ENCODE results near the gene PON2. TPM values are rescaled to one million over a fixed set of nuclear protein-coding genes. Genes with fewer than 3 reads are reported as not detected.

Gene PON2
- total and polyA plus RNA-seq, 2 of the 13 experiments (the other 11 are each of a cell fraction or from before 2014, with no cell fraction given): 202 to 217 TPM

DNA sequence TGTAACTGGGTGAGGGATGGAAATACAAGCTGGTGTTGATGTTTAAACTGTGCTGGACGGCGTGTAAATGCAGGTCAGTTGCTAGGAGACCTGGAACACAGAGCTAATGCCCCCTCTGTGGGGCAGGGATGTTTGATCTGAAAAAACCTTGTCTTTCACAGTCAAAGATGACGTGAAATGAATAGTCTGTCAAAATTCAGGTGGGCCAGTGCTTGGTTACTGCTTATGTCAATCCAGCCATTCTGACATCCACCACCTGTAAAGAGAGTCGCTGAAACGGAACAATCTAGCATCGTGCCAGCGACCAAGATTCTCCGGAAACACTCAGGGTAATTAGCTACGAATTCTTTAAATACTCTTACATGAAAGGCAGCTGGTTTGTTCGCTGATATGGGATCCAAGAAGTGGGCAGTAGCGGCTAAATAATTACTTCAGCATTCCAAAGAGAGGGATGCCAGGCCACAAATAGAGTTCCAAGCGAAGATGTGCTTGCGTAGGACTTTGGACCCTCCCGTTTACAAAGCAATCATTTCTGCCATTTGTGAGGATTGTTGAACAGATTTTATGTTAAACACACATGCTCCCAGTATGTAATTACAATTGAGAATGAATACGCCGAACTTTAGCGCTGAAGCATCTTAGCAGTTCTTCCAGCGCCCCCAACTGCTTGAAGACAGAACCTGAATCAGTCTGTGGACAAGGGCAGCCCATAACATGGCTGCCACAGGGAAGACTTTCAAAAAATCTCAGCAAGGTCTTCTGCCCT, 43.6 kb upstream of the PON2 start (continued):
- TF ChIP-seq PAX8 (CRISPR knock-in tag; IDR thresholded peaks at IDR 0.05; ENCODE audit: borderline replicate concordance) (no peak), ZNF749 (CRISPR knock-in tag; IDR thresholded peaks at IDR 0.05; ENCODE audit: borderline replicate concordance) (no peak), ZFP91 (CRISPR knock-in tag; IDR thresholded peaks at IDR 0.05; ENCODE audit: borderline replicate concordance) (no peak), RFXAP (CRISPR knock-in tag; IDR thresholded peaks at IDR 0.05; ENCODE audit: borderline replicate concordance) (no peak; the same call in none of the 2 replicates), AGO2 (optimal IDR thresholded peaks at IDR 0.05; ENCODE audit: low read depth, low read length) (no peak), ADNP (CRISPR knock-in tag; IDR thresholded peaks at IDR 0.05) (no peak), TSC22D2 (CRISPR knock-in tag; IDR thresholded peaks at IDR 0.05; ENCODE audit: borderline replicate concordance) (0 out of 2 replicates have a peak, but pooled peaks have one; percentile 65), GLI4 (CRISPR knock-in tag; IDR thresholded peaks at IDR 0.05; ENCODE audit: borderline replicate concordance) (no peak), PREB (CRISPR knock-in tag; IDR thresholded peaks at IDR 0.05) (no peak), MAFF (IDR thresholded peaks at IDR 0.05; ENCODE audit: low read depth, low read length) (no peak), HBP1 (CRISPR knock-in tag; IDR thresholded peaks at IDR 0.05; ENCODE audit: low read depth) (0 out of 2 replicates have a peak, but pooled peaks have one; percentile 17), PHB2 (IDR thresholded peaks at IDR 0.05; ENCODE audit: partially characterized antibody) (no peak), ATF7 (IDR thresholded peaks at IDR 0.05) (no peak), ATF7 (CRISPR knock-in tag; IDR thresholded peaks at IDR 0.05) (no peak), RFXANK (CRISPR knock-in tag; IDR thresholded peaks at IDR 0.05) (no peak), GPN1 (CRISPR knock-in tag; IDR thresholded peaks at IDR 0.05; ENCODE audit: borderline replicate concordance) (no peak), ZNF780A (CRISPR knock-in tag; IDR thresholded peaks at IDR 0.05) (no peak), TARDBP (CRISPR knock-in tag; IDR thresholded peaks at IDR 0.05) (no peak), SNAPC5 (CRISPR knock-in tag; IDR thresholded peaks at IDR 0.05; ENCODE audit: borderline replicate concordance) (no peak), NCOA1 (CRISPR knock-in tag; IDR thresholded peaks at IDR 0.05) (no peak)
- TF ChIP-seq, protein P1, sequence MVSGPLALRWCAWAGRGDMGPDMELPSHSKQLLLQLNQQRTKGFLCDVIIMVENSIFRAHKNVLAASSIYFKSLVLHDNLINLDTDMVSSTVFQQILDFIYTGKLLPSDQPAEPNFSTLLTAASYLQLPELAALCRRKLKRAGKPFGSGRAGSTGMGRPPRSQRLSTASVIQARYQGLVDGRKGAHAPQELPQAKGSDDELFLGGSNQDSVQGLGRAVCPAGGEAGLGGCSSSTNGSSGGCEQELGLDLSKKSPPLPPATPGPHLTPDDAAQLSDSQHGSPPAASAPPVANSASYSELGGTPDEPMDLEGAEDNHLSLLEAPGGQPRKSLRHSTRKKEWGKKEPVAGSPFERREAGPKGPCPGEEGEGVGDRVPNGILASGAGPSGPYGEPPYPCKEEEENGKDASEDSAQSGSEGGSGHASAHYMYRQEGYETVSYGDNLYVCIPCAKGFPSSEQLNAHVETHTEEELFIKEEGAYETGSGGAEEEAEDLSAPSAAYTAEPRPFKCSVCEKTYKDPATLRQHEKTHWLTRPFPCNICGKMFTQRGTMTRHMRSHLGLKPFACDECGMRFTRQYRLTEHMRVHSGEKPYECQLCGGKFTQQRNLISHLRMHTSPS (CRISPR knock-in tag; IDR thresholded peaks at IDR 0.05; ENCODE audit: low read depth): no peak
- TF ChIP-seq, protein P2, sequence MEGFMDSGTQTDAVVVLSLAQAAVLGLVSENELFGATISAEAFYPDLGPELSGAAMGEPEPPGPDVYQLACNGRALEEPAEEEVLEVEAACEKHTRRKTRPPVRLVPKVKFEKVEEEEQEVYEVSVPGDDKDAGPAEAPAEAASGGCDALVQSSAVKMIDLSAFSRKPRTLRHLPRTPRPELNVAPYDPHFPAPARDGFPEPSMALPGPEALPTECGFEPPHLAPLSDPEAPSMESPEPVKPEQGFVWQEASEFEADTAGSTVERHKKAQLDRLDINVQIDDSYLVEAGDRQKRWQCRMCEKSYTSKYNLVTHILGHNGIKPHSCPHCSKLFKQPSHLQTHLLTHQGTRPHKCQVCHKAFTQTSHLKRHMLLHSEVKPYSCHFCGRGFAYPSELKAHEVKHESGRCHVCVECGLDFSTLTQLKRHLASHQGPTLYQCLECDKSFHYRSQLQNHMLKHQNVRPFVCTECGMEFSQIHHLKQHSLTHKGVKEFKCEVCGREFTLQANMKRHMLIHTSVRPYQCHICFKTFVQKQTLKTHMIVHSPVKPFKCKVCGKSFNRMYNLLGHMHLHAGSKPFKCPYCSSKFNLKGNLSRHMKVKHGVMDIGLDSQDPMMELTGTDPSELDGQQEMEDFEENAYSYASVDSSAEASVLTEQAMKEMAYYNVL (CRISPR knock-in tag; IDR thresholded peaks at IDR 0.05; ENCODE audit: borderline replicate concordance): no peak

Measured in HepG2 (cell line).